Panc1 (cell line): ENCODE data around the gene STUB1.

Experiments
- CTCF ChIP-seq: fragments of 450-650 bp; IDR thresholded peaks from 2 replicates; pipeline ENCODE4 v1.5.1; 2017; ENCODE audit warnings: mild to moderate bottlenecking
- POLR2AphosphoS5 ChIP-seq: IDR thresholded peaks from 2 replicates; pipeline ENCODE4 v1.6.1; 2012; ENCODE audit warnings: mild to moderate bottlenecking, low read depth, low read length, moderate library complexity
- REST ChIP-seq, 2 experiments: IDR thresholded peaks; 2 replicates each; pipeline ENCODE4 v1.6.1; 2011 to 2012; ENCODE audit warnings: low read depth in 2 of 2, control low read depth in 1 of 2, low read length in 1 of 2, mild to moderate bottlenecking in 1 of 2, moderate library complexity in 1 of 2; ENCODE audit not compliant: insufficient read depth in 1 of 2
- SIN3A ChIP-seq: IDR thresholded peaks from 2 replicates; pipeline ENCODE4 v1.6.1; 2012; ENCODE audit warnings: low read depth, mild to moderate bottlenecking, low read length, moderate library complexity, borderline replicate concordance; ENCODE audit not compliant: insufficient read depth
- TCF7L2 ChIP-seq: IDR thresholded peaks from 2 replicates; pipeline ENCODE4 v1.6.1; 2011; ENCODE audit warnings: mild to moderate bottlenecking, low read depth, low read length, inconsistent platforms

- no peak for TF ChIP-seq CTCF
- no peak for TF ChIP-seq POLR2AphosphoS5
- TF ChIP-seq TCF7L2 = no peak
- no peak for TF ChIP-seq REST (IDR thresholded peaks at IDR 0.05; ENCODE audit: insufficient read depth in 1 of 2, low read depth in 2 of 2, low read length in 1 of 2)
- peak; percentile 31; the same call in 1 of the 2 replicates for TF ChIP-seq SIN3A
These were observed 375 bp downstream of the STUB1 start for GRCh38 chr16:680625-680945.
